ENCODE data around the gene APMAP.

APMAP gene

GRCh38 chr20:24943731-24944130 is 48.8 kb downstream of the APMAP start:
- no peak for TF ChIP-seq SIN3A (IDR thresholded peaks at IDR 0.05; ENCODE audit: borderline replicate concordance, insufficient read depth, low read length)
- TF ChIP-seq TAF1 (IDR thresholded peaks at IDR 0.05; ENCODE audit: borderline replicate concordance, insufficient read depth, low read length) = no peak
- TF ChIP-seq FOXP2 (optimal IDR thresholded peaks at IDR 0.05; ENCODE audit: borderline replicate concordance, extremely low read depth, extremely low read length, insufficient read depth) = no peak
- no peak for TF ChIP-seq POLR2AphosphoS5 (IDR thresholded peaks at IDR 0.05; ENCODE audit: low read depth, low read length)
- TF ChIP-seq REST (IDR thresholded peaks at IDR 0.05; ENCODE audit: insufficient read depth in 1 of 2, low read depth in 2 of 2, low read length in 2 of 2) = no peak

- TF ChIP-seq REST (IDR thresholded peaks at IDR 0.05; ENCODE audit: insufficient read depth in 1 of 2, low read depth in 2 of 2, low read length in 2 of 2) (no peak), POLR2AphosphoS5 (IDR thresholded peaks at IDR 0.05; ENCODE audit: low read depth, low read length) (no peak), SIN3A (IDR thresholded peaks at IDR 0.05; ENCODE audit: borderline replicate concordance, insufficient read depth, low read length) (no peak), FOXP2 (optimal IDR thresholded peaks at IDR 0.05; ENCODE audit: borderline replicate concordance, extremely low read depth, extremely low read length, insufficient read depth) (no peak), TAF1 (IDR thresholded peaks at IDR 0.05; ENCODE audit: borderline replicate concordance, insufficient read depth, low read length) (no peak)
Measured at GRCh38 chr20:24943196-24943595, 49.4 kb downstream of the APMAP start.

GRCh38 chr20:24942679-24943078 is 49.9 kb downstream of the APMAP start:
- TF ChIP-seq REST (IDR thresholded peaks at IDR 0.05; ENCODE audit: insufficient read depth in 1 of 2, low read depth in 2 of 2, low read length in 2 of 2) = no peak
- no peak for TF ChIP-seq FOXP2 (optimal IDR thresholded peaks at IDR 0.05; ENCODE audit: borderline replicate concordance, extremely low read depth, extremely low read length, insufficient read depth)
- TF ChIP-seq TAF1 (IDR thresholded peaks at IDR 0.05; ENCODE audit: borderline replicate concordance, insufficient read depth, low read length) = no peak
- no peak for TF ChIP-seq POLR2AphosphoS5 (IDR thresholded peaks at IDR 0.05; ENCODE audit: low read depth, low read length)
- no peak for TF ChIP-seq SIN3A (IDR thresholded peaks at IDR 0.05; ENCODE audit: borderline replicate concordance, insufficient read depth, low read length)

GRCh38 chr20:24939036-24939435 is 53.5 kb downstream of the APMAP start:
- TF ChIP-seq REST (IDR thresholded peaks at IDR 0.05; ENCODE audit: insufficient read depth in 1 of 2, low read depth in 2 of 2, low read length in 2 of 2) (no peak), TAF1 (IDR thresholded peaks at IDR 0.05; ENCODE audit: borderline replicate concordance, insufficient read depth, low read length) (no peak), FOXP2 (optimal IDR thresholded peaks at IDR 0.05; ENCODE audit: borderline replicate concordance, extremely low read depth, extremely low read length, insufficient read depth) (no peak), POLR2AphosphoS5 (IDR thresholded peaks at IDR 0.05; ENCODE audit: low read depth, low read length) (no peak), SIN3A (IDR thresholded peaks at IDR 0.05; ENCODE audit: borderline replicate concordance, insufficient read depth, low read length) (no peak)

GRCh38 chr20:24938498-24938897 is 54.1 kb downstream of the APMAP start:
- TF ChIP-seq FOXP2 (optimal IDR thresholded peaks at IDR 0.05; ENCODE audit: borderline replicate concordance, extremely low read depth, extremely low read length, insufficient read depth) = no peak
- TF ChIP-seq TAF1 (IDR thresholded peaks at IDR 0.05; ENCODE audit: borderline replicate concordance, insufficient read depth, low read length) = no peak
- TF ChIP-seq POLR2AphosphoS5 (IDR thresholded peaks at IDR 0.05; ENCODE audit: low read depth, low read length) = no peak
- TF ChIP-seq REST (IDR thresholded peaks at IDR 0.05; ENCODE audit: insufficient read depth in 1 of 2, low read depth in 2 of 2, low read length in 2 of 2) = no peak
- TF ChIP-seq SIN3A (IDR thresholded peaks at IDR 0.05; ENCODE audit: borderline replicate concordance, insufficient read depth, low read length) = no peak

Data from PFSK-1 (cell line).